AG09319 (cell line): Measurements from ENCODE around the gene FLACC1.

Experiments
- DNase-seq: peaks from one replicate; pipeline ENCODE4 v3.0.0-alpha.2; 2010; ENCODE audit warnings: low read depth; ENCODE audit errors: extremely low read depth
- TF ChIP-seq, protein P1 (sequence below): IDR thresholded peaks from 2 replicates; pipeline ENCODE4 v1.5.1; 2011; ENCODE audit warnings: low read depth, mild to moderate bottlenecking, inconsistent platforms, low read length, moderate library complexity

The FLACC1 gene, protein sequence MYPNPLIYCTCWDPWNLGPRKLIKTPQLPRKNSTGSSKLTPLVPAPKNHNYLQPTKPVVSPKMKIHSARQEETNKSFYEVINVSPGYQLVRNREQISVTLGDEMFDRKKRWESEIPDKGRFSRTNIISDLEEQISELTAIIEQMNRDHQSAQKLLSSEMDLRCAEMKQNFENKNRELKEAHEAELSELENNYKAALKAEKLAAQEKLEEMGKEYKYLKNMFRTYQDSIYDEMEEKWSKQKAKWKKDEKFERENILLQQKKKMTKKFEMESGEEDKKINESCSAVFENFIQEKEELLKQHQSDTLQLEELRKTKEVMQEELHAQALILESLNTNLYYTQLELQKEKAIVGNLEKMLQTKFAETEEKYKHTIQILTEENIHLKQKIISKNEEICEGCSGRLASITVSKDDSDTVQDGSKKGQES

DNA sequence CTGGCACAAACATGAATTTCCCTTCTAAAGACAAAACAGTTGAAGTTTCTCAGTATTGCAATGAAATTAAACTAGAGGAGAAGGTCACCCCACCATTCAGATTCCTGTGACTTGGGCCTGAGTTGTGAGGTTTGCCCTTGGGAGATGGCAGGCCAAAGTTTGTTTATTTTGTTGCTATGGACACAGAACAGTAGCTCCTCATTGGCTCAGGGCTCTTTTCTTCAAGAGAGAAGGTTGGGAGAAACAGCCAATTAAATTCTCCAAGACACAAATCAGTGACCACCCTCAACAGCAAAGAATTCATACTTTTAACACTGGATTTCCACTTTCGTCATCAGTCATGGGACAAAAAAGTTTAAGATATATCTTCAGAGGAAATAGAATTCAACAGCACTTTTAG, at the start of gene FLACC1:
TSS of gene FLACC1 (minus strand) at position 125 of the 400 bp plus-strand sequence. CDS start 5,941 bp downstream, outside the sequence.
- DNase-seq, result peak; percentile 38
- TF ChIP-seq, protein P1, sequence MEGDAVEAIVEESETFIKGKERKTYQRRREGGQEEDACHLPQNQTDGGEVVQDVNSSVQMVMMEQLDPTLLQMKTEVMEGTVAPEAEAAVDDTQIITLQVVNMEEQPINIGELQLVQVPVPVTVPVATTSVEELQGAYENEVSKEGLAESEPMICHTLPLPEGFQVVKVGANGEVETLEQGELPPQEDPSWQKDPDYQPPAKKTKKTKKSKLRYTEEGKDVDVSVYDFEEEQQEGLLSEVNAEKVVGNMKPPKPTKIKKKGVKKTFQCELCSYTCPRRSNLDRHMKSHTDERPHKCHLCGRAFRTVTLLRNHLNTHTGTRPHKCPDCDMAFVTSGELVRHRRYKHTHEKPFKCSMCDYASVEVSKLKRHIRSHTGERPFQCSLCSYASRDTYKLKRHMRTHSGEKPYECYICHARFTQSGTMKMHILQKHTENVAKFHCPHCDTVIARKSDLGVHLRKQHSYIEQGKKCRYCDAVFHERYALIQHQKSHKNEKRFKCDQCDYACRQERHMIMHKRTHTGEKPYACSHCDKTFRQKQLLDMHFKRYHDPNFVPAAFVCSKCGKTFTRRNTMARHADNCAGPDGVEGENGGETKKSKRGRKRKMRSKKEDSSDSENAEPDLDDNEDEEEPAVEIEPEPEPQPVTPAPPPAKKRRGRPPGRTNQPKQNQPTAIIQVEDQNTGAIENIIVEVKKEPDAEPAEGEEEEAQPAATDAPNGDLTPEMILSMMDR, result no peak

DNA sequence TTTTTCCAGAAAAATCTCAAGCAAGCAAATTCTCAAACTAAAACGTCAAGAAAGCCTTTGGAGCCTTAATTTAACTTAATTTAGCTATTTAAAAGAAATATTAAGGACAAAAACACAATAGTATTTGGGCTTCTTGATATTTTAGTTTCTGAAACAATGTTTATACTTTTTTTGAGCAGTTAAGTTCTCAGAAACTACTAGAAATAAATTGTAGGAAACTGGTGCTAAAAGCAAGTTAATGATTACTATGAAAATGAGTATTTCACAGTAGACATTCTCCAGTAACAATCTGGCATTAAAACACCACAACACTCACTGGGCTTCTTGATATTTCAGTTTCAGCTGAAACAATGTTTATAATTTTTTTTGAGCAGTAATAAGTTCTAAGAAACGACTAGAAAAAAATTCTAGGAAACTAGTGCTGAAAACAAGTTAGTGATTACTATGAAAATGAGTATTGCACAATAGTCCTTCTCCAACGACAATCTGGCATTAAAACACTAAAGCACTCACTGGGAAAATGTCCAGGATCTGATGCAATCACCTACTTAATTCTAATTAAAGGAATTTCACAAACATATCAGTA, 49.0 kb upstream of the FLACC1 start:
- TF ChIP-seq, protein P1, result no peak

DNA sequence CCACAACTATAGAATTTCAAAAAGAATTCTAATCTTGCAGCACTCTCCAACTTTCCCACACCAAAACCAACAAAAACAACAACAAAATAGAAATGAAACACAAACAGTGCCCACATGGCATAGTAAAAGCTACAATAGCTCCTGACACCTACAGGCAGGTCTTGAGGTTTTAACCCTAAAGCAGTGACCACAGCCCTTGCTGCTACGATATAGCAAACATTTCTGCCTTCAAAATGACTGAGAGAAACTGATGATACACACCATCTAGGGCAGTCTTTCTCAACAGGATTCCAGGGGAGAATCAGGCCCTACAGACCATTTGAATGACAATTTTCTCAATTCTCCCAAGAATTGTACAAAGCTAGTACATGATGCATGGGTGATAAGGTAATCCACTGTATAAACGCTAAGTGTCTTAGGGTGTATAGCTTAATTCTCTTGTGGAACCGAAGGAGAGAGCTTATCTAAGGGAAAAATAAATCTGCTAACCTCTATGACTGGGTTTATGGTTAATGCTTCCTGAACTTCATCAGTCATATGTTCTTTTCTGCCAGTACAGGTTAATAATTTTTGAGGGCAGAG, 47.6 kb upstream of the FLACC1 start:
- no peak for DNase-seq
- TF ChIP-seq, protein P1, result no peak

More for the DNA sequence above, 49.0 kb upstream of the FLACC1 start:
- DNase-seq, result peak; percentile 78

DNA sequence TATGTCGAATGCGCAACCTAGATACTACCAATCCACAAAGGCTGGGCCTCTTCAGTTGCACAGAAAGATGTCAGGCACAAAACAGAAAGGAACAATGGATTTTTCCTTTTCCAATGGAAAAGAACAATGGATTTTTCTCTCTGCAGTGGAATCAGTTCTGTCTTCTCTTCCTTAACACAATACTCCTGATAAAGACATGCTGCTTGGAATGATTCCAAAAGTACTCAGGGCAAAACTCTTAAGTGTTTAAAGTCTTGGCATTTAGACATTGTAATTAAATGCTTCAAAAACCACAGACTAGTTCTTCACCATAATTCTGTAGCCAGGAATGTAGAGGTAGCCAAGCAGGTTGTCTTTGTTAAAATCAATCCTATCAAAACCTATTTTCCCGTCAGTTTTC, 46.7 kb upstream of the FLACC1 start:
- no peak for DNase-seq
- TF ChIP-seq, protein P1, result no peak

DNA sequence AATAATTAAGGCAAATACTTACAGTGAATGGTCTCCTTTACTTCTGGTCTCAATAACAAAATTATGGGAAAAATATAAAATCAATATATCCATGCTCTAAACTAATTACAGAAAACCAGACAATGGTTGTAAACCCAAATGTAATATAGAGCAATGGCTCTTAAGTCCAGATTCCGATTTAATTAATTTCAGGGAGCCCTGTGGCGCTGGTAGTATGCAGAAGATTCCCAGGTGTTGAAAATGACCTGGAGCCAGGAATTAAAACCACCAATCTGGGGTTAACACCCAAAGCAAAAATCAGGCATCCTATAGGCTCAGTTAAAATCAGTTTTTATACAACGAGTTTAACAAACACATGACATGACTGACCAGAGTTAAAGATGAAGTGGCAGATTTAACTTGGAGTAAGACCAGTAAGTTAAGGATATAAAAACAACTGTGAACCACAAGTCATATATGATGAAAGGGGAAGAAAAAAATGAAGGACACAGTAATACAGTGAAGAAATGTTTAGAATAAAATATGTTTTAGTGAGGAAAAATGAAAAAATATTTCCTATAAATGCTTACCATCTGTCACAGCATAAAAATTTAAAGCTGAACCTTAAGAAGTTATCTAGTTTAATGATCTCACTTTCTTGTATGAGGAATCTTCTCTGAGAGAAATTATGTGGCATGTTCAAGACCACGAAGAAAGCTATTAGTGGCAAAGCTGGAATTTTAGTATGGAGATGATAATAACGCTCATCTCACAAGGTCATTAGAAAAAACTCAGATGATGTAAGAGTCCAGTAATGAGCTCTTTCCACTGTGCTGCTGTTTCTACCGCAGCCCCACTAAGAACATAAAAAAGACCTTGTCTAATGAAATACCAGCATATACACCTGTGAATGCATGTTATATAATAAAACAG, 45.8 kb upstream of the FLACC1 start:
- DNase-seq, result no peak
- TF ChIP-seq, protein P1, result no peak

DNA sequence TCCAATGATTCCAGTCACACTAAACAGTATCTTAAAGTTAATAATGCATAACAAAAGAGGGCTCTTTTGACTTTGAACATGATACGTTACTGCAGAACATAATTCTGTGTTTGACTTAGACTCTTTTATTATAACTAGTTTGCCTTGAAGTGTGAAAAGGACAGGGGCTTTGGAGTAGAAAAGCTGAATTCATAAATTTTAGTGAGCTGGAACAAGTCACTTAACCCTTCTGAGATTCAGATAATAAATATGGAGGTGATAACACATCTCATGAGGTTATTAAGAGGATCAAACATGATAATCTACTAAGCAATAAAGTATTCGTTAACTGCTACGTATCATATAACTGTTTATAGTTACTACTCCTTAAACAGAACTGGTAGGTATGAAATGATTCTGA, 44.7 kb upstream of the FLACC1 start:
- no peak for DNase-seq
- TF ChIP-seq, protein P1, result no peak
